Astrocyte of the spinal cord (primary cell): ENCODE measurements around the gene CCR3.

Experiments
- DNase-seq: peaks from one replicate; pipeline ENCODE4 v3.0.0; 2011; ENCODE audit warnings: low read depth, low spot score
- H3K4me3 ChIP-seq: 2 replicates; pipeline ENCODE4 v1.5.1; 2011; ENCODE audit warnings: low read depth, mild to moderate bottlenecking, low read length, moderate library complexity
- CTCF ChIP-seq: IDR thresholded peaks from 2 replicates; pipeline ENCODE4 v1.5.1; 2012; ENCODE audit warnings: low read depth, mild to moderate bottlenecking, low read length, inconsistent platforms
- in situ Hi-C: cut with HindIII; loops from 2 replicates; pipeline ENCODE4 v1.10.0; 2017; ENCODE audit warnings: low sequenced_read_pairs

The CCR3 gene

GRCh38 chr3:46278816-46279672 lies 36.8 kb downstream of the CCR3 start:
- no peak for DNase-seq
- in situ Hi-C loops: no loop called here
- H3K4me3 ChIP-seq: no peak overlapping the region
- TF ChIP-seq CTCF: no peak

- in situ Hi-C loops: no loop called here
- TF ChIP-seq CTCF: no peak
- DNase-seq: peak; percentile 28
- H3K4me3 ChIP-seq: no peak overlapping the region
These were observed 38.0 kb downstream of the CCR3 start for GRCh38 chr3:46280105-46280797.

- DNase-seq: no peak
- no peak for TF ChIP-seq CTCF
- in situ Hi-C loops: no loop called here
- H3K4me3 ChIP-seq: no peak overlapping the region
These were observed 39.3 kb downstream of the CCR3 start for GRCh38 chr3:46281551-46281950.

GRCh38 chr3:46282041-46282440 lies 39.8 kb downstream of the CCR3 start:
- DNase-seq: no peak
- no peak for TF ChIP-seq CTCF
- in situ Hi-C loops: no loop called here
- H3K4me3 ChIP-seq: no peak overlapping the region

GRCh38 chr3:46282696-46283095 lies 40.4 kb downstream of the CCR3 start:
- no peak for TF ChIP-seq CTCF
- in situ Hi-C loops: no loop called here
- H3K4me3 ChIP-seq: no peak overlapping the region
- no peak for DNase-seq

- no peak for DNase-seq
These were observed 41.7 kb downstream of the CCR3 start for GRCh38 chr3:46283881-46284450.

More at GRCh38 chr3:46283881-46284450, 41.7 kb downstream of the CCR3 start:
- in situ Hi-C loops: no loop called here
- no peak for TF ChIP-seq CTCF
- no peak overlapping the region for H3K4me3 ChIP-seq
